Mammary epithelial cell (primary cell): ENCODE data around the gene TCEANC.

Experiments
- EZH2 ChIP-seq: IDR thresholded peaks from 2 replicates; pipeline ENCODE4 v1.6.1; 2012; ENCODE audit warnings: low read length, inconsistent platforms, borderline replicate concordance
- TF ChIP-seq, protein P1 (sequence below), 2 donors: IDR thresholded peaks in 1 of 2; conservative IDR thresholded peaks in 1 of 2; 2 replicates each; pipeline ENCODE4 v1.5.1; 2011 to 2012; ENCODE audit warnings: inconsistent platforms in 2 of 2, low read length in 2 of 2, mild to moderate bottlenecking in 2 of 2, control low read depth in 1 of 2, low read depth in 1 of 2; ENCODE audit not compliant: insufficient read depth in 1 of 2; ENCODE audit errors: extremely low read depth in 1 of 2

DNA sequence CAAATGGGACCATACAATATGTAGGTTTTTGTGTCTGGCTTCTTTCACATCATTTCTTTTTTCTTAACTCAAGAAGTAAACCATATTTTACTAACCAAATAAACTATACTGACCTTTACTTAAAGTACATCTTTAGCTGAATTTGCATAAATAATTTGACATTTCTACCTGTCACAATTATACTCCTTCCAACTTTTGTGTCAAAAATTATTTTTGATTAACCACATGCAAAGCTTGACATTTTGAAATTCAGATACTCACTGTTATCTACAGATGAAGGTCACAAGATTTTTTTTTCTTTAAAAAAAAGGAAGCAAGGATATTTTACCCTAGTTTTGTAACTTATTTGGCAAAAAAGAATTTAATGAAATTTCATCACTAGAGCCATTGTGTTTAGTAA, 23.9 kb downstream of the TCEANC start:
- TF ChIP-seq EZH2, result no peak
- TF ChIP-seq, protein P1, sequence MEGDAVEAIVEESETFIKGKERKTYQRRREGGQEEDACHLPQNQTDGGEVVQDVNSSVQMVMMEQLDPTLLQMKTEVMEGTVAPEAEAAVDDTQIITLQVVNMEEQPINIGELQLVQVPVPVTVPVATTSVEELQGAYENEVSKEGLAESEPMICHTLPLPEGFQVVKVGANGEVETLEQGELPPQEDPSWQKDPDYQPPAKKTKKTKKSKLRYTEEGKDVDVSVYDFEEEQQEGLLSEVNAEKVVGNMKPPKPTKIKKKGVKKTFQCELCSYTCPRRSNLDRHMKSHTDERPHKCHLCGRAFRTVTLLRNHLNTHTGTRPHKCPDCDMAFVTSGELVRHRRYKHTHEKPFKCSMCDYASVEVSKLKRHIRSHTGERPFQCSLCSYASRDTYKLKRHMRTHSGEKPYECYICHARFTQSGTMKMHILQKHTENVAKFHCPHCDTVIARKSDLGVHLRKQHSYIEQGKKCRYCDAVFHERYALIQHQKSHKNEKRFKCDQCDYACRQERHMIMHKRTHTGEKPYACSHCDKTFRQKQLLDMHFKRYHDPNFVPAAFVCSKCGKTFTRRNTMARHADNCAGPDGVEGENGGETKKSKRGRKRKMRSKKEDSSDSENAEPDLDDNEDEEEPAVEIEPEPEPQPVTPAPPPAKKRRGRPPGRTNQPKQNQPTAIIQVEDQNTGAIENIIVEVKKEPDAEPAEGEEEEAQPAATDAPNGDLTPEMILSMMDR (conservative IDR thresholded peaks at IDR 0.05 in 1 of 2, IDR thresholded peaks at IDR 0.05 in 1 of 2; ENCODE audit: extremely low read depth in 1 of 2, insufficient read depth in 1 of 2, low read depth in 1 of 2, low read length in 2 of 2), result no peak
